Coronary artery (tissue), 2 donors: ENCODE results near the gene ALG9.
A peak's percentile ranks its signal among the peaks of the same experiment; 100 is the strongest.

Experiments used
- DNase-seq: peaks from one replicate; pipeline ENCODE4 v3.0.0-alpha.2; 2017; ENCODE audit warnings: low spot score
- H3K27ac ChIP-seq, 2 donors: fragments of 200-600 bp; sonication (generic); one replicate each; pipeline ENCODE4 v1.5.1; 2016 to 2019
- H3K4me3 ChIP-seq: fragments of 200-600 bp; sonication (generic); 2 replicates; pipeline ENCODE4 v1.5.1; 2016; ENCODE audit warnings: mild to moderate bottlenecking, moderate library complexity
- CTCF ChIP-seq: fragments of 200-600 bp; sonication (generic); IDR thresholded peaks from one replicate; pipeline ENCODE4 v1.5.1; 2019; ENCODE audit warnings: antibody characterized with exemption

The ALG9 gene

GRCh38 chr11:111741751-111742150 lies 129.6 kb downstream of the ALG9 start:
- H3K27ac ChIP-seq = no peak overlapping the region

GRCh38 chr11:111739299-111739698 lies 132.1 kb downstream of the ALG9 start:
- no peak for TF ChIP-seq CTCF
- no peak overlapping the region for H3K4me3 ChIP-seq
- no peak overlapping the region for H3K27ac ChIP-seq
- no peak for DNase-seq

More at GRCh38 chr11:111741751-111742150, 129.6 kb downstream of the ALG9 start:
- no peak for TF ChIP-seq CTCF
- DNase-seq = no peak
- no peak overlapping the region for H3K4me3 ChIP-seq

GRCh38 chr11:111737444-111738210 lies 133.8 kb downstream of the ALG9 start:
- no peak for DNase-seq
- Histone ChIP-seq H3K27ac (peak overlapping the region; percentile 92 to 97), H3K4me3 (no peak overlapping the region)
- TF ChIP-seq CTCF = no peak

GRCh38 chr11:111736621-111737443 lies 134.5 kb downstream of the ALG9 start:
- DNase-seq = no peak
- TF ChIP-seq CTCF = no peak
- H3K27ac ChIP-seq = peak overlapping the region; percentile 92 to 97
- H3K4me3 ChIP-seq = no peak overlapping the region
